Nephron progenitor cell (in vitro differentiated cells): Measurements from ENCODE around the gene NCKAP5.

ENCODE experiments used
- DNase-seq: peaks from one replicate; pipeline ENCODE4 v3.0.0; 2021
- H3K27ac Mint-ChIP-seq: 2 replicates; pipeline ENCODE4 v1.8.0; 2021; ENCODE audit warnings: mild to moderate bottlenecking, moderate library complexity, mixed read lengths
- H3K27me3 Mint-ChIP-seq: 2 replicates; pipeline ENCODE4 v1.8.0; 2021; ENCODE audit warnings: mild to moderate bottlenecking, low read depth, mixed read lengths; ENCODE audit not compliant: poor library complexity
- H3K36me3 Mint-ChIP-seq: 2 replicates; pipeline ENCODE4 v1.8.0; 2021; ENCODE audit warnings: low read depth, mixed read lengths
- H3K4me1 Mint-ChIP-seq: 2 replicates; pipeline ENCODE4 v1.8.0; 2021; ENCODE audit warnings: mixed read lengths
- H3K4me3 Mint-ChIP-seq: 2 replicates; pipeline ENCODE4 v1.8.0; 2021; ENCODE audit warnings: mild to moderate bottlenecking, moderate library complexity, mixed read lengths
- H3K9me3 Mint-ChIP-seq: 2 replicates; pipeline ENCODE4 v1.8.0; 2021; ENCODE audit warnings: mild to moderate bottlenecking, moderate library complexity, mixed read lengths
- CTCF ChIP-seq: fragments of 200-600 bp; sonication (generic); IDR thresholded peaks from 2 replicates; pipeline ENCODE4 v1.5.0; 2021; ENCODE audit warnings: antibody characterized with exemption

The NCKAP5 gene

GRCh38 chr2:133400411-133400810 is 167.9 kb downstream of the NCKAP5 start:
- no peak overlapping the region for H3K4me3 Mint-ChIP-seq

DNA sequence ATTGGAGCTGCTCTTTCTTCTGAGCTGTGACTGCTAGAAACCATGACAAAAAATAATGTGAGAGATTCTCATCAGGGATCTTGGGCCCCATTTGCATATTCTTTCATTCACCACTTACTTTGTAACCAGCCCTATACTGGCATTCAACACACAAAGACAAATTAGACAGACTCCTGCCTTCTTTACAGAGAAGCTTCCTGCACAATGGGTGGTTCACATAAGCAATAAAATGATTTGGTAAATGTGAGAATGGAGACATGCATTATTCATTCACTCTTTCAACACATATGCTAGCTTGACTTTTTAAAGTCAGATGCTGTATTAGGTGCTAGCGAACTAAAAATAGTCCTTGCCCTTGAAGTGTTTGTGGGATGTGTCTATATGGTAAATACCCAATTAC is 174.4 kb downstream of the NCKAP5 start:
- Mint-ChIP-seq H3K27ac (no peak overlapping the region), H3K4me1 (no peaks in the 10 kb centered on the region), H3K9me3 (peaks cover 18% of the 10 kb centered on the region), H3K36me3 (peaks cover 17% of the 10 kb centered on the region), H3K27me3 (no peaks in the 10 kb centered on the region), H3K4me3 (no peak overlapping the region)
- TF ChIP-seq CTCF = no peak
- DNase-seq = no peak

More at GRCh38 chr2:133400411-133400810, 167.9 kb downstream of the NCKAP5 start:
- H3K36me3 Mint-ChIP-seq = no peaks in the 10 kb centered on the region
- no peaks in the 10 kb centered on the region for H3K9me3 Mint-ChIP-seq
- no peak for TF ChIP-seq CTCF
- DNase-seq = no peak
- H3K4me1 Mint-ChIP-seq = no peaks in the 10 kb centered on the region
- H3K27ac Mint-ChIP-seq = no peak overlapping the region
- no peaks in the 10 kb centered on the region for H3K27me3 Mint-ChIP-seq

GRCh38 chr2:133390156-133390555 is 178.1 kb downstream of the NCKAP5 start:
- peaks cover 31% of the 10 kb centered on the region for H3K36me3 Mint-ChIP-seq
- H3K4me1 Mint-ChIP-seq = no peaks in the 10 kb centered on the region
- peaks cover 48% of the 10 kb centered on the region for H3K9me3 Mint-ChIP-seq
- no peak overlapping the region for H3K4me3 Mint-ChIP-seq
- no peak for DNase-seq
- TF ChIP-seq CTCF = no peak
- H3K27ac Mint-ChIP-seq = no peak overlapping the region
- H3K27me3 Mint-ChIP-seq = peaks cover 3% of the 10 kb centered on the region

- Mint-ChIP-seq H3K4me1 (no peaks in the 10 kb centered on the region), H3K27ac (no peak overlapping the region), H3K27me3 (peaks cover 3% of the 10 kb centered on the region), H3K9me3 (peaks cover 48% of the 10 kb centered on the region), H3K36me3 (peaks cover 31% of the 10 kb centered on the region), H3K4me3 (no peak overlapping the region)
- no peak for DNase-seq
- no peak for TF ChIP-seq CTCF
Measured at GRCh38 chr2:133389569-133389968, 178.7 kb downstream of the NCKAP5 start.

GRCh38 chr2:133382566-133382965 is 185.7 kb downstream of the NCKAP5 start:
- Mint-ChIP-seq H3K4me1 (no peaks in the 10 kb centered on the region), H3K36me3 (peaks cover 4% of the 10 kb centered on the region), H3K27me3 (peaks cover 3% of the 10 kb centered on the region), H3K4me3 (no peak overlapping the region), H3K9me3 (peaks cover 19% of the 10 kb centered on the region), H3K27ac (no peak overlapping the region)
- TF ChIP-seq CTCF = no peak
- no peak for DNase-seq

GRCh38 chr2:133380991-133381390 is 187.3 kb downstream of the NCKAP5 start:
- H3K4me3 Mint-ChIP-seq = no peak overlapping the region
- H3K27ac Mint-ChIP-seq = no peak overlapping the region
- TF ChIP-seq CTCF = no peak
- DNase-seq = no peak
- H3K9me3 Mint-ChIP-seq = peaks cover 8% of the 10 kb centered on the region
- no peaks in the 10 kb centered on the region for H3K4me1 Mint-ChIP-seq
- peaks cover 5% of the 10 kb centered on the region for H3K36me3 Mint-ChIP-seq
- H3K27me3 Mint-ChIP-seq = no peaks in the 10 kb centered on the region
